Fibroblast of lung (primary cell): ENCODE data around the gene CRABP1. TPM values are rescaled to one million over a fixed set of nuclear protein-coding genes. Genes with fewer than 3 reads are reported as not detected.

Experiments used
- DNase-seq, 2 donors: peaks; one replicate each; pipeline versions ENCODE4 v3.0.0 to v3.0.0-alpha.2; 2010; ENCODE audit warnings: low read depth in 2 of 2
- H2AFZ ChIP-seq: 2 replicates; pipeline ENCODE4 v1.5.1; 2012; ENCODE audit warnings: low read length, control low read depth, inconsistent platforms
- H3K27ac ChIP-seq: 2 replicates; pipeline ENCODE4 v1.5.1; 2011; ENCODE audit warnings: low read length, control low read depth; ENCODE audit not compliant: insufficient read depth
- H3K27me3 ChIP-seq: 2 replicates; pipeline ENCODE4 v1.5.1; 2011; ENCODE audit warnings: mild to moderate bottlenecking, low read length; ENCODE audit not compliant: control insufficient read depth, insufficient read depth
- H3K36me3 ChIP-seq: 2 replicates; pipeline ENCODE4 v1.5.1; 2011; ENCODE audit warnings: low read length; ENCODE audit not compliant: control insufficient read depth, insufficient read depth
- H3K4me1 ChIP-seq: 2 replicates; pipeline ENCODE4 v1.5.1; 2011; ENCODE audit warnings: low read length; ENCODE audit not compliant: control insufficient read depth, insufficient read depth; ENCODE audit errors: extremely low read depth
- H3K4me2 ChIP-seq: 2 replicates; pipeline ENCODE4 v1.5.1; 2011; ENCODE audit warnings: low read length, control low read depth; ENCODE audit not compliant: insufficient read depth; ENCODE audit errors: extremely low read depth
- H3K4me3 ChIP-seq, 4 experiments: fragments of 200-600 bp in 1 of 4; sonication (generic) in 1 of 4; replicated peaks in 1 of 4; 2 replicates each; pipeline ENCODE4 v1.5.1; 2011 to 2016; ENCODE audit warnings: low read length in 4 of 4, low read depth in 3 of 4, mild to moderate bottlenecking in 3 of 4, control low read depth in 2 of 4, inconsistent platforms in 1 of 4, mixed read lengths in 1 of 4; ENCODE audit not compliant: insufficient read depth in 1 of 4; ENCODE audit errors: control extremely low read depth in 1 of 4
- H3K79me2 ChIP-seq: 2 replicates; pipeline ENCODE4 v1.5.1; 2012; ENCODE audit warnings: mild to moderate bottlenecking, low read length, inconsistent platforms; ENCODE audit not compliant: control insufficient read depth, insufficient read depth
- H3K9ac ChIP-seq: 2 replicates; pipeline ENCODE4 v1.5.1; 2011; ENCODE audit warnings: mild to moderate bottlenecking, low read length, control low read depth; ENCODE audit not compliant: insufficient read depth
- H3K9me3 ChIP-seq: 2 replicates; pipeline ENCODE4 v1.5.1; 2012; ENCODE audit warnings: low read depth, low read length; ENCODE audit not compliant: control insufficient read depth, insufficient read depth
- H4K20me1 ChIP-seq: 2 replicates; pipeline ENCODE4 v1.5.1; 2011; ENCODE audit warnings: low read length; ENCODE audit not compliant: control insufficient read depth, insufficient read depth; ENCODE audit errors: extremely low read depth
- CTCF ChIP-seq, 2 donors: IDR thresholded peaks in 1 of 2; conservative IDR thresholded peaks in 1 of 2; 1 replicate in 1 of 2; 2 replicates in 1 of 2; pipeline ENCODE4 v1.5.1; 2011 to 2012; ENCODE audit warnings: low read length in 2 of 2, control low read depth in 1 of 2, inconsistent platforms in 1 of 2, low read depth in 1 of 2, mild to moderate bottlenecking in 1 of 2
- EZH2 ChIP-seq: IDR thresholded peaks from 2 replicates; pipeline ENCODE4 v1.5.1; 2012; ENCODE audit warnings: low read length, control low read depth, mild to moderate bottlenecking; ENCODE audit errors: missing control alignments
- polyA plus RNA-seq, 2 donors: library from polyadenylated mRNA; depleted of rRNA in 1 of 2; stranded (reverse) in 1 of 2; unstranded in 1 of 2; fragments of >200 nt; gene quantifications; 2 replicates each; pipeline ENCODE4 v1.2.1, GENCODE V29; 2011 to 2012; ENCODE audit warnings: missing spikeins in 1 of 2
- total RNA-seq: library from RNA; depleted of rRNA; stranded (reverse); fragments of >200 nt; gene quantifications from 2 replicates; pipeline ENCODE4 v1.2.1, GENCODE V29; 2014

CRABP1 gene
- total and polyA plus RNA-seq, 2 donors (not counting 1 experiment from before 2014, with no cell fraction given) = not detected

DNA sequence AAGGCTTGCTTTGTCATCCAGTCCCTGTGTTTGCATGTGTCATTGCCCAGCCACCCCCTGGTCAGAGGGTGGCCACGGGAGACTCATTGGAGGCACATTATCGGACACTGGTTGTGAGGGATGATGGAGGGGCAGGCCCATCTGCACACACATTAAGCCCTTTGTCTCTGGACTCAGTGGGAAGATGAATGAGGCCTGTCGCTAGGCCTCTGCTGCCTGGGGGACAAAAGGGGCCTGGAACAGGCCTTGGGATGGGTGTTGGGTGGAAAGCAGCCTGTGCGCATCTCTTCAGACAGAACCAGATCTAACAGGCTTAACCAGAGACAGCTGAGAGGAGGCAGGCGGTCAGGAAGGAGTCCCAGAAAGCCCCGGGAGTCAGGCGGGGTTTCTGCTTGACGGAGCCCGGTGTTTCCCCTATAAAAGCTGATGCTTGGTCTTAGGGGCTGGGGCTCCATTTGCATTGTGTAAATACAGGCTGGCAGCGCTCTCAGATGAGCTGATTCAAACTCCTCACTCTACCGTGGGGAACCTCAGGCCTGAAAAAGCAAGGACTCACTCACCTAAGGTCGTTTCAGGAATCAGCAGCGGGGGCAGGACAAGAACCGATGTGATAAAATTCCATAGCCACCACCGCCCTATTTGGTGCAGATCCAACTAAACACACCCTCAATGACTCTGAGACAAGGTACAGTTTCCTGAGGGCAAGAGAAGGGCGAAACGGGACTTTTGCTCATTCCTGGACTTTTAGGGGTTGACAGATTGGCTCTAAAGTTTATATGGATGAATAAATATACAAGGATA lies 23.7 kb upstream of the CRABP1 start:
- no peak overlapping the region for H3K9ac ChIP-seq
- TF ChIP-seq EZH2 (no peak), CTCF (conservative IDR thresholded peaks at IDR 0.05 in 1 of 2, IDR thresholded peaks at IDR 0.05 in 1 of 2; ENCODE audit: low read depth in 1 of 2, low read length in 2 of 2) (no peak)
- no peak for DNase-seq
- H3K4me1 ChIP-seq = no peaks in the 10 kb centered on the region
- H3K27me3 ChIP-seq = peaks cover 3% of the 10 kb centered on the region
- H3K27ac ChIP-seq = no peak overlapping the region
- H3K4me3 ChIP-seq = no peak overlapping the region
- no peak overlapping the region for H3K4me2 ChIP-seq
- no peaks in the 10 kb centered on the region for H3K9me3 ChIP-seq
- no peaks in the 10 kb centered on the region for H4K20me1 ChIP-seq
- no peak overlapping the region for H2AFZ ChIP-seq
- H3K36me3 ChIP-seq = no peaks in the 10 kb centered on the region
- no peaks in the 10 kb centered on the region for H3K79me2 ChIP-seq

- no peaks in the 10 kb centered on the region for H3K4me1 ChIP-seq
- no peak overlapping the region for H3K27ac ChIP-seq
- no peak overlapping the region for H3K4me2 ChIP-seq
- H3K79me2 ChIP-seq = no peaks in the 10 kb centered on the region
- DNase-seq = peak in 1 of 2 donors; percentile 12
- H4K20me1 ChIP-seq = no peaks in the 10 kb centered on the region
- H3K27me3 ChIP-seq = peaks cover 3% of the 10 kb centered on the region
- no peaks in the 10 kb centered on the region for H3K9me3 ChIP-seq
- H2AFZ ChIP-seq = no peak overlapping the region
- H3K36me3 ChIP-seq = no peaks in the 10 kb centered on the region
- no peak overlapping the region for H3K9ac ChIP-seq
- H3K4me3 ChIP-seq = no peak overlapping the region
- no peak for TF ChIP-seq EZH2
- TF ChIP-seq CTCF (conservative IDR thresholded peaks at IDR 0.05 in 1 of 2, IDR thresholded peaks at IDR 0.05 in 1 of 2; ENCODE audit: low read depth in 1 of 2, low read length in 2 of 2) = peak in 1 of 2 donors; percentile 33
Measured at GRCh38 chr15:78317145-78317836, 22.9 kb upstream of the CRABP1 start.

DNA sequence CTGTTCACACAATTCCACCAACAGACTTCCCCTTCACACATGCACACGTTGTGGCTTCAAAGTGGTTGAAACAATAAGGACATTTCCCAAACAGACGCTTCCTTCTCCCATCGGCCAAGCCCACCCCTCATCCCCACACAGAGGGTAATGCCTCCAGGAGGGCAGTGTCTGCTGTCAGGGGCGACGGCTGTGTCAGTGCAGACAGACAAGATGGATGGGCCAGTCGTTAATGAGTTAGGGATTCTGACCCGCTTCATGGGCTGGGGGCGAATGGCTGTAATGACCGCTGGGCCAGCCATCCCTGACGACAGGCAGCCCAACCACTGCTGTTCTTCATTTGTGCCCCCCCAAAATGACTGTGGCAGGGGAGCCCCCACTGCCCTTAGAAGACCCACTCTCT lies 20.6 kb upstream of the CRABP1 start:
- Histone ChIP-seq H3K79me2 (no peaks in the 10 kb centered on the region), H3K9me3 (no peaks in the 10 kb centered on the region), H3K4me3 (no peak overlapping the region), H2AFZ (no peak overlapping the region), H3K4me2 (no peak overlapping the region), H4K20me1 (no peaks in the 10 kb centered on the region), H3K27ac (no peak overlapping the region), H3K36me3 (no peaks in the 10 kb centered on the region), H3K4me1 (no peaks in the 10 kb centered on the region), H3K27me3 (peaks cover 3% of the 10 kb centered on the region), H3K9ac (no peak overlapping the region)
- TF ChIP-seq CTCF (conservative IDR thresholded peaks at IDR 0.05 in 1 of 2, IDR thresholded peaks at IDR 0.05 in 1 of 2; ENCODE audit: low read depth in 1 of 2, low read length in 2 of 2) (no peak), EZH2 (no peak)
- DNase-seq = no peak
